HepG2 (cell line): ENCODE results near the gene TRIM15.
"Not testable (repeated sequence)": the region's sequence is repeated elsewhere in the genome, so short reads cannot be mapped to it uniquely, and the experiment has no call there.

Experiments used
- ARID3A ChIP-seq: IDR thresholded peaks from 2 replicates; pipeline ENCODE4 v1.6.1; 2012; ENCODE audit warnings: low read depth, low read length, improper control_type of control experiment
- CREB1 ChIP-seq, 2 experiments: fragments of 450-650 bp in 1 of 2; IDR thresholded peaks; 2 replicates each; pipeline ENCODE4 v1.6.1; 2016 to 2017; ENCODE audit warnings: control low read depth in 1 of 2, mild to moderate bottlenecking in 1 of 2, missing compliant biosample characterization in 1 of 2, missing genetic modification characterization in 1 of 2
- CREM ChIP-seq, 2 experiments: sonication (generic) in 1 of 2; formaldehyde crosslinking in 1 of 2; IDR thresholded peaks; 2 replicates each; pipeline versions ENCODE4 v1.4.0 to v1.6.1; 2016 to 2020; ENCODE audit warnings: antibody characterized with exemption in 1 of 2, mild to moderate bottlenecking in 1 of 2, missing genetic modification reagents in 1 of 2
- CTCF ChIP-seq: sonication (generic); formaldehyde crosslinking; IDR thresholded peaks from 2 replicates; pipeline ENCODE4 v1.5.0; 2020; ENCODE audit warnings: mild to moderate bottlenecking, missing genetic modification reagents, moderate library complexity
- ZNF549 ChIP-seq: sonication (generic); formaldehyde crosslinking; IDR thresholded peaks from 2 replicates; pipeline ENCODE4 v1.5.0; 2020; ENCODE audit warnings: missing genetic modification reagents

- TF ChIP-seq ZNF549 (CRISPR knock-in tag); CTCF; CREB1 (IDR thresholded peaks at IDR 0.05); CREB1 (CRISPR knock-in tag; IDR thresholded peaks at IDR 0.05); ARID3A; CREM (IDR thresholded peaks at IDR 0.05); CREM (CRISPR knock-in tag; IDR thresholded peaks at IDR 0.05): not testable (repeated sequence)
Observed at GRCh38 chr6:30165238-30165637, 1.9 kb downstream of the TRIM15 start.
